ENCODE data around the gene NFIX. TPM values are rescaled to one million over a fixed set of nuclear protein-coding genes. Genes with fewer than 3 reads are reported as not detected.
A peak's percentile ranks its signal among the peaks of the same experiment; 100 is the strongest.
"Not testable (repeated sequence)": the region's sequence is repeated elsewhere in the genome, so short reads cannot be mapped to it uniquely, and the experiment has no call there.

NFIX gene
- total RNA-seq, 4 donors from 2014 or later = 27.4 to 381 (median 78.4) TPM

- Histone ChIP-seq H3K4me1 (no peaks in the 10 kb centered on the region), H3K9me3 (no peaks in the 10 kb centered on the region), H3K36me3 (no peaks in the 10 kb centered on the region), H3K4me3 (peak within 1 kb of the TSS; percentile 59 to 80), H3K27me3 (no peaks in the 10 kb centered on the region), H3K27ac (peak within 1 kb of the TSS; percentile 84 to 95)
- TF ChIP-seq, protein P1, sequence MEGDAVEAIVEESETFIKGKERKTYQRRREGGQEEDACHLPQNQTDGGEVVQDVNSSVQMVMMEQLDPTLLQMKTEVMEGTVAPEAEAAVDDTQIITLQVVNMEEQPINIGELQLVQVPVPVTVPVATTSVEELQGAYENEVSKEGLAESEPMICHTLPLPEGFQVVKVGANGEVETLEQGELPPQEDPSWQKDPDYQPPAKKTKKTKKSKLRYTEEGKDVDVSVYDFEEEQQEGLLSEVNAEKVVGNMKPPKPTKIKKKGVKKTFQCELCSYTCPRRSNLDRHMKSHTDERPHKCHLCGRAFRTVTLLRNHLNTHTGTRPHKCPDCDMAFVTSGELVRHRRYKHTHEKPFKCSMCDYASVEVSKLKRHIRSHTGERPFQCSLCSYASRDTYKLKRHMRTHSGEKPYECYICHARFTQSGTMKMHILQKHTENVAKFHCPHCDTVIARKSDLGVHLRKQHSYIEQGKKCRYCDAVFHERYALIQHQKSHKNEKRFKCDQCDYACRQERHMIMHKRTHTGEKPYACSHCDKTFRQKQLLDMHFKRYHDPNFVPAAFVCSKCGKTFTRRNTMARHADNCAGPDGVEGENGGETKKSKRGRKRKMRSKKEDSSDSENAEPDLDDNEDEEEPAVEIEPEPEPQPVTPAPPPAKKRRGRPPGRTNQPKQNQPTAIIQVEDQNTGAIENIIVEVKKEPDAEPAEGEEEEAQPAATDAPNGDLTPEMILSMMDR (IDR thresholded peaks at IDR 0.05) = no peak
- peak; percentile 37 to 63 for TF ChIP-seq POLR2A (IDR thresholded peaks at IDR 0.05)
- intact Hi-C loops (cut with DNase I; ENCODE audit: low total_unique reads) = no loop called here
- DNase-seq = peak; percentile 61 to 81
Measured at GRCh38 chr19:12956446-12957388, 38.6 kb upstream of the NFIX start, which contains the start of gene GADD45GIP1. GADD45GIP1 (minus strand) TSS chr19:12957223; CDS start chr19:12957212, 11 bp downstream.

DNA sequence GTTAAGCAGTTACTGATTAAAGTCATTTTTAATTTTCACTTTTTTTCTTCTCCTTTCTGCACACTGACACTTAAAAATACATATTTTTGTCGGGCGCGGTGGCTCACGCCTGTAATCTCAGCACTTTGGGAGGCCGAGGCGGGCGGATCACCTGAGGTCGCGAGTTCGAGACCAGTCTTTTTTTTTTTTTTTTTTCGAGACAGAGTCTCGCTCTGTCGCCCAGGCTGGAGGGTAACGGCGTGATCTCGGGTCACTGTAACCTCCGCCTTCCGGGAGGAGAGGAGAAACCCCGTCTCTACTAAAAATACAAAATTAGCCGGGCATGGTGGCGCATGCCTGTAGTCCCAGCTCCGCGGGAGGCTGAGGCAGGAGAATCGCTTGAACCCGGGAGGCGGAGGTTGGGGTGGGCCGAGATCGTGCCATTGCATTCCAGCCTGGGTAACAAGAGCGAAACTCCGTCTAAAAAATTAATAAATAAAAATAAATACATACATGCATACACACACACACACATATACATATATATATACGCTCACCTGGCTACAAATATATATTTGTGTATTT, 37.8 kb upstream of the NFIX start:
- H3K4me1 ChIP-seq; DNase-seq; intact Hi-C loops (cut with DNase I; ENCODE audit: low total_unique reads); H3K27me3 ChIP-seq; H3K9me3 ChIP-seq; H3K36me3 ChIP-seq: not testable (repeated sequence)
- Histone ChIP-seq H3K4me3 (peak overlapping the region; percentile 59 to 80), H3K27ac (peak overlapping the region; percentile 84 to 95)

- Histone ChIP-seq H3K4me3 (no peak overlapping the region), H3K4me1 (no peaks in the 10 kb centered on the region), H3K27ac (no peak overlapping the region), H3K27me3 (no peaks in the 10 kb centered on the region), H3K9me3 (no peaks in the 10 kb centered on the region), H3K36me3 (no peaks in the 10 kb centered on the region)
- TF ChIP-seq, protein P1 (IDR thresholded peaks at IDR 0.05) = no peak
- TF ChIP-seq POLR2A (IDR thresholded peaks at IDR 0.05) = no peak
- intact Hi-C loops (cut with DNase I; ENCODE audit: low total_unique reads) = no loop called here
- DNase-seq = no peak
Measured at GRCh38 chr19:12959481-12959880, 35.8 kb upstream of the NFIX start.

DNA sequence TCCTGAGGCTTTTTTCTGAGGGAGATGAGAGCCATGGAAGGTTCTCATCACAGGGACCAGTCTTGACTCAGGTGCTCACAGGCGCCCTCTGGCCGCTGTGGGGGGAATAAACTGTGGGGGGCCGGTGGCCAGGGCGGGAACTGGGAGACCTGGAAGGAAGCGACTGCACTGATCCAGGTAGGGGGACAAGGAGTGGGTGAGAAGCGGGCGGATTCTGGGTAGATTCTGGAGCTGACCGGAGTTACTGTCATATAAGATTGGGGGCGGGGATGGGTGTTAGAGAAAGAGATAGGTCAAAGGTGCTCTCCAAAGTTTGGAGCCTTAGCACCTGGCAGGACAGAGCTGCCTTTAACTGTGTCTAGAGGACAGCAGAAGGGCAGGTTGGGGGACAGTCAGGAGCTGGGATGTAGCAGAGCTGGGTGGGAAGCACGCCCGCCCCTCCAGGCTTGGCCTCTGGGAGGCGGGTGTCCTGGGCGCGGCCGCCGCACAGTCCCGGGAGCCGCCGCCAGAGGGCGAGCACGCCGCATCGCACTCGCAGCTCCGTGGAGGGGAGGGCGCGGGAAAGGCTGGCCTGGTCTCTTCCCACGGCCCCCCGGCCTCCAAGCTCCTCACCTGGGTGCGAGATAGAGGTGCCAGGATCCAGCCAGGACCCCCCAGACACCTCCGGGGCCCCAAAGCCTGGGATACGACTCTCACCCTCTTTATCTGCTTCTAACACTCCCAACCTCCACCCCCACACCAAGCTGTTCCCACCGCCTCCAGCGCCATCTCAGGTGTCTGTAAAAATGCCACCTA, 30.1 kb upstream of the NFIX start:
- peak overlapping the region; percentile 57 to 58 for H3K27ac ChIP-seq
- no peaks in the 10 kb centered on the region for H3K4me1 ChIP-seq
- peak; percentile 64 to 82 for DNase-seq
- TF ChIP-seq, protein P1 (IDR thresholded peaks at IDR 0.05) = peak; percentile 87 to 97 (median 94)
- no peak for TF ChIP-seq POLR2A (IDR thresholded peaks at IDR 0.05)
- H3K27me3 ChIP-seq = no peaks in the 10 kb centered on the region
- no peaks in the 10 kb centered on the region for H3K9me3 ChIP-seq
- peak overlapping the region; percentile 30 to 33 for H3K4me3 ChIP-seq
- H3K36me3 ChIP-seq = no peaks in the 10 kb centered on the region
- intact Hi-C loops (cut with DNase I; ENCODE audit: low total_unique reads) = no loop called here

- intact Hi-C loops (cut with DNase I; ENCODE audit: low total_unique reads) = no loop called here
- H3K27ac ChIP-seq = peak overlapping the region in 1 of 2 donors; percentile 58
- DNase-seq = no peak
- TF ChIP-seq, protein P1 (IDR thresholded peaks at IDR 0.05) = no peak
- TF ChIP-seq POLR2A (IDR thresholded peaks at IDR 0.05) = no peak
- no peak overlapping the region for H3K4me3 ChIP-seq
- no peaks in the 10 kb centered on the region for H3K9me3 ChIP-seq
- H3K4me1 ChIP-seq = no peaks in the 10 kb centered on the region
- no peaks in the 10 kb centered on the region for H3K36me3 ChIP-seq
- no peaks in the 10 kb centered on the region for H3K27me3 ChIP-seq
Measured at GRCh38 chr19:12965812-12966135, 29.5 kb upstream of the NFIX start.
